Right atrium auricular region (tissue), 2 donors: Measurements from ENCODE around the gene GCKR. TPM values are rescaled to one million over a fixed set of nuclear protein-coding genes. Genes with fewer than 3 reads are reported as not detected.

Experiments used
- DNase-seq: peaks from one replicate; pipeline ENCODE4 v3.0.0-alpha.2; 2019; ENCODE audit warnings: low spot score
- H3K27ac ChIP-seq, 2 donors: fragments of 200-600 bp; sonication (generic); 1 replicate in 1 of 2; 2 replicates in 1 of 2; pipeline ENCODE4 v1.5.1; 2016 to 2019
- H3K27me3 ChIP-seq, 2 donors: fragments of 200-600 bp; sonication (generic); one replicate each; pipeline versions ENCODE4 v1.5.1 to v1.6.0; 2017 to 2019
- H3K36me3 ChIP-seq: fragments of 200-600 bp; sonication (generic); one replicate; pipeline ENCODE4 v1.5.1; 2016
- H3K4me1 ChIP-seq, 2 donors: fragments of 200-600 bp; sonication (generic); one replicate each; pipeline versions ENCODE4 v1.5.1 to v1.6.0; 2017 to 2019
- H3K4me3 ChIP-seq, 2 donors: fragments of 200-600 bp; sonication (generic); 1 replicate in 1 of 2; 2 replicates in 1 of 2; pipeline ENCODE4 v1.5.1; 2017 to 2019; ENCODE audit warnings: mild to moderate bottlenecking in 1 of 2, moderate library complexity in 1 of 2
- H3K9me3 ChIP-seq, 2 donors: fragments of 200-600 bp; sonication (generic); one replicate each; pipeline ENCODE4 v1.5.1; 2019
- CTCF ChIP-seq, 2 donors: fragments of 200-600 bp; sonication (generic); IDR thresholded peaks; one replicate each; pipeline ENCODE4 v1.5.1; 2019; ENCODE audit warnings: antibody characterized with exemption in 2 of 2
- total RNA-seq, 2 donors: library from RNA; depleted of rRNA; stranded (reverse); fragments of >200 nt; gene quantifications; one replicate each; pipeline ENCODE4 v1.1.0, GENCODE V29; 2016

Gene GCKR
- total RNA-seq, 2 donors from 2014 or later, result 1.9 TPM; not detected in 1

GRCh38 chr2:27509326-27509725 lies 12.7 kb downstream of the GCKR start:
- no peaks in the 10 kb centered on the region for H3K27me3 ChIP-seq
- no peaks in the 10 kb centered on the region for H3K9me3 ChIP-seq
- no peak for TF ChIP-seq CTCF (IDR thresholded peaks at IDR 0.05)
- H3K4me1 ChIP-seq, result no peaks in the 10 kb centered on the region
- H3K4me3 ChIP-seq, result no peak overlapping the region
- H3K36me3 ChIP-seq, result no peaks in the 10 kb centered on the region
- H3K27ac ChIP-seq, result no peak overlapping the region
- no peak for DNase-seq

- no peaks in the 10 kb centered on the region for H3K4me1 ChIP-seq
- H3K4me3 ChIP-seq, result no peak overlapping the region
- no peaks in the 10 kb centered on the region for H3K9me3 ChIP-seq
- no peaks in the 10 kb centered on the region for H3K36me3 ChIP-seq
- no peak for DNase-seq
- H3K27ac ChIP-seq, result no peak overlapping the region
- TF ChIP-seq CTCF (IDR thresholded peaks at IDR 0.05), result no peak
- no peaks in the 10 kb centered on the region for H3K27me3 ChIP-seq
Observed at GRCh38 chr2:27518113-27518781, 21.6 kb downstream of the GCKR start.

GRCh38 chr2:27518782-27519113 lies 22.1 kb downstream of the GCKR start:
- no peak for DNase-seq
- Histone ChIP-seq H3K9me3 (no peaks in the 10 kb centered on the region), H3K36me3 (no peaks in the 10 kb centered on the region), H3K27me3 (no peaks in the 10 kb centered on the region), H3K4me1 (no peaks in the 10 kb centered on the region), H3K27ac (no peak overlapping the region), H3K4me3 (no peak overlapping the region)
- no peak for TF ChIP-seq CTCF (IDR thresholded peaks at IDR 0.05)

- no peak overlapping the region for H3K27ac ChIP-seq
- TF ChIP-seq CTCF (IDR thresholded peaks at IDR 0.05), result no peak
- H3K9me3 ChIP-seq, result no peaks in the 10 kb centered on the region
- no peaks in the 10 kb centered on the region for H3K4me1 ChIP-seq
- H3K27me3 ChIP-seq, result no peaks in the 10 kb centered on the region
- no peaks in the 10 kb centered on the region for H3K36me3 ChIP-seq
- H3K4me3 ChIP-seq, result no peak overlapping the region
- no peak for DNase-seq
Observed at GRCh38 chr2:27520316-27520715, 23.7 kb downstream of the GCKR start.

- H3K27me3 ChIP-seq, result no peaks in the 10 kb centered on the region
- H3K4me1 ChIP-seq, result no peaks in the 10 kb centered on the region
- H3K9me3 ChIP-seq, result no peaks in the 10 kb centered on the region
- no peak for TF ChIP-seq CTCF (IDR thresholded peaks at IDR 0.05)
- H3K27ac ChIP-seq, result no peak overlapping the region
- no peaks in the 10 kb centered on the region for H3K36me3 ChIP-seq
- H3K4me3 ChIP-seq, result no peak overlapping the region
- DNase-seq, result no peak
Observed at GRCh38 chr2:27522400-27522945, 25.8 kb downstream of the GCKR start.

GRCh38 chr2:27527182-27527581 lies 30.5 kb downstream of the GCKR start:
- H3K9me3 ChIP-seq, result no peaks in the 10 kb centered on the region
- no peak overlapping the region for H3K4me3 ChIP-seq
- no peaks in the 10 kb centered on the region for H3K27me3 ChIP-seq
- no peak for TF ChIP-seq CTCF (IDR thresholded peaks at IDR 0.05)
- DNase-seq, result no peak
- no peak overlapping the region for H3K27ac ChIP-seq
- H3K4me1 ChIP-seq, result no peaks in the 10 kb centered on the region
- no peaks in the 10 kb centered on the region for H3K36me3 ChIP-seq
